Measurements from ENCODE around the gene MRNIP. TPM values are rescaled to one million over a fixed set of nuclear protein-coding genes. Genes with fewer than 3 reads are reported as not detected.
"Not testable (repeated sequence)": the region's sequence is repeated elsewhere in the genome, so short reads cannot be mapped to it uniquely, and the experiment has no call there.

The MRNIP gene
- total RNA-seq, 4 donors from 2014 or later = 6.9 to 21.9 (median 10.7) TPM

DNA sequence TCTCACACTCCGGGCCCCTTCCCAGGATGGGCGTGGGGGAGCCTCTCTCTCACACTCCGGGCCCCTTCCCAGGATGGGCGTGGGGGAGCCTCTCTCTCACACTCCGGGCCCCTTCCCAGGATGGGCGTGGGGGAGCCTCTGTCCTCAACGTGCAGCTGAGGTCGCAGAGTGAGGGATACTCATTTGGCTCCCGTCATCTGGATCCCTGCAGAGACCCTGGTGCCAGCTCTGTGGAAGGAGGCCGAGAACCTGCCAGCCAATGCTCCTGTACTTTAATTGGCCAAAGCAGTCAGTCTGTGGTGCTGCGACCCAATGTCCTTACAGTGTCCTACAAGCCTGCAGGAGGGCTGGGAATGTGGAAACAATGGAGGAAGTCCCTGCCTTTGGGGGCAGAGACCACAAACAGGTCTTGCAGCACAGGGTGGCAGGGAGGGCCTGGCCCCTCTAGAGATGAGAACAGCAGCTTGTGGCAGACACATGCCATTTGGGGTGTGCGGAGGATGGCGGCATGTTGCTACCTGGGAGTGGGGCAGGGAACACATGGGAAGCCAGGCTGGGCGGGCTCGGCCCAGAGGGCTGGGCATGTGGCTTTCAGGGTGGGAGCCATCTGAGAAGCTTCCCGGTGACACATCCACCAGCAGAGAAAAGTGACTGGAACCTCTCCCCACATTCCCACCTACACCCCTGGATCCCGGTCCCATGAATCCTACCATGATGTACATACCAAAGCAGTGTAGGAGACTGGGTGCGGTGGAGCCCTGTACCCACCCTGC, 13.6 kb upstream of the MRNIP start:
- Histone ChIP-seq H3K27ac (no peak overlapping the region), H3K4me1 (no peaks in the 10 kb centered on the region), H3K36me3 (peaks cover 41 to 100% (median 42%) of the 10 kb centered on the region in 3 donors), H3K9me3 (no peaks in the 10 kb centered on the region), H3K4me3 (no peak overlapping the region), H3K27me3 (no peaks in the 10 kb centered on the region)
- no peak for TF ChIP-seq POLR2A (IDR thresholded peaks at IDR 0.05)
- TF ChIP-seq, protein P1, sequence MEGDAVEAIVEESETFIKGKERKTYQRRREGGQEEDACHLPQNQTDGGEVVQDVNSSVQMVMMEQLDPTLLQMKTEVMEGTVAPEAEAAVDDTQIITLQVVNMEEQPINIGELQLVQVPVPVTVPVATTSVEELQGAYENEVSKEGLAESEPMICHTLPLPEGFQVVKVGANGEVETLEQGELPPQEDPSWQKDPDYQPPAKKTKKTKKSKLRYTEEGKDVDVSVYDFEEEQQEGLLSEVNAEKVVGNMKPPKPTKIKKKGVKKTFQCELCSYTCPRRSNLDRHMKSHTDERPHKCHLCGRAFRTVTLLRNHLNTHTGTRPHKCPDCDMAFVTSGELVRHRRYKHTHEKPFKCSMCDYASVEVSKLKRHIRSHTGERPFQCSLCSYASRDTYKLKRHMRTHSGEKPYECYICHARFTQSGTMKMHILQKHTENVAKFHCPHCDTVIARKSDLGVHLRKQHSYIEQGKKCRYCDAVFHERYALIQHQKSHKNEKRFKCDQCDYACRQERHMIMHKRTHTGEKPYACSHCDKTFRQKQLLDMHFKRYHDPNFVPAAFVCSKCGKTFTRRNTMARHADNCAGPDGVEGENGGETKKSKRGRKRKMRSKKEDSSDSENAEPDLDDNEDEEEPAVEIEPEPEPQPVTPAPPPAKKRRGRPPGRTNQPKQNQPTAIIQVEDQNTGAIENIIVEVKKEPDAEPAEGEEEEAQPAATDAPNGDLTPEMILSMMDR (IDR thresholded peaks at IDR 0.05) = no peak
- 86 to 93% methylated on average over 1 to 3 of the region's 18 CpGs for WGBS, 2 donors
- intact Hi-C loops (cut with DNase I) = no loop called here
- no peak for DNase-seq

DNA sequence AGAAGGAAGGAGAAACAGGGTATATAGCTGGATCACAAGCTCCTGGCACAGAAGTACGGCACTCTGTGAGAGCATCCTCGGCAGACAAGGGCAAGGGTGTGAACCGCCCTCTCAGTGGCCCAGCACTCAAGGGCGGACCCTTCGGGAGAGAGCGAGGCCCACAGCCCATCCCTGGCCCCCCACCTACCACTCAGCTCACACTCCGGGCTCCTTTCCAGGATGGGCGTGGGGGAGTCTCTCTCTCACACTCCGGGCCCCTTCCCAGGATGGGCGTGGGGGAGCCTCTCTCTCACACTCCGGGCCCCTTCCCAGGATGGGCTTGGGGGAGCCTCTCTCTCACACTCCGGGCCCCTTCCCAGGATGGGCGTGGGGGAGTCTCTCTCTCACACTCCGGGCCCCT, 12.9 kb upstream of the MRNIP start:
- H3K4me1 ChIP-seq; intact Hi-C loops (cut with DNase I); H3K4me3 ChIP-seq; H3K27ac ChIP-seq; H3K9me3 ChIP-seq; H3K27me3 ChIP-seq; DNase-seq: not testable (repeated sequence)
- 100% methylated on average over 2 of the region's 14 CpGs; no CpG with 5 or more reads in 1 of the 2 donors for WGBS, 2 donors
- H3K36me3 ChIP-seq = peaks cover 39 to 100% (median 42%) of the 10 kb centered on the region in 3 donors

DNA sequence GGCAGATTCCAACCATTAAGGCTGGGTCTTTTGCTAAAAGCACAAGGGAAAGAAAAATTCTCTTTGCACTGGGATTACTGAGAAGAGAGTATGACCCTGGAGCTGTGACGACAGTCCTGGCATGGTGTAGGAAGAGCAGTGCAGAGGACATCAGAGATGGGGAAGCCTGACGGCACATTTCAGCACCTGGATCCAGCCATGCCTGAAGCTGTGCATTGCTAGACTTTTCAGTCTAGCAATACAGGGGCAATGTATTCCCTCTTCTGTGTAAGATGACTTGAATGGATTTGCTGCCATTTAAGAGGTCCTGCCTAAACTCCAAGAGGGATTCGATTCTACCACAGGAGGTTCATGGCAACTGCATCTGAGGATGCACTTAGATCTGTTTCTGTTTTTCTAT, 12.3 kb upstream of the MRNIP start:
- Histone ChIP-seq H3K4me1 (peaks cover 0 to 11% (median 5%) of the 10 kb centered on the region in 3 donors), H3K27ac (no peak overlapping the region), H3K4me3 (no peak overlapping the region), H3K27me3 (no peaks in the 10 kb centered on the region), H3K9me3 (no peaks in the 10 kb centered on the region), H3K36me3 (peaks cover 35 to 100% (median 42%) of the 10 kb centered on the region in 3 donors)
- no peak for DNase-seq
- no peak for TF ChIP-seq POLR2A (IDR thresholded peaks at IDR 0.05)
- TF ChIP-seq, protein P1 (IDR thresholded peaks at IDR 0.05) = no peak
- intact Hi-C loops (cut with DNase I) = no loop called here
- 94 to 97% methylated on average over 3 of the region's 3 CpGs for WGBS, 2 donors

DNA sequence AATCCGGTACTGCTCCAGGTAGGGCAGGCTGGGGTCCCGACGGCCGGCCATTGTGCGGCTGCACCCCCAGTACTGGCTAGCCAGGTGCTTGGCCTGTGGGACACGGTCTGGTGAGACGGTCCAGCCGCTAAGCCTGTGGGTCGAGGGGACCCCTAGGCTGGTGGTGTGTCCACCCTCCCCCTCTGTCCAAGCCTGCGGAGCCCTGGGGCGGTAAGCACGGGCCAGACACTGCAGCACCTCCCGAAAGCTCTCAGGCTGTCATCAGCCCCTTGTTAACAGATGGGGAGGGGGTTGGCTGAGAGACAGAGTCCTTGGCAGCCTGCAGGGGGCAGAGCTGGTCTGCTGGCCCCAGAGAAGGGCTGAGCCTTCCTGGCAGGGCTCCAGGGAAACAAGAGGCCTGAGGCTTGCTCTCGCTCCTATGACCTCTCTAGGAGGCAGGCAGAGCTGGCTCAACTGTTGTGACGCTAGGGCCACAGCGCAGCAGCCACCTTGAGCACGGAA, 11.8 kb upstream of the MRNIP start:
- peaks cover 0 to 16% (median 9%) of the 10 kb centered on the region in 3 donors for H3K4me1 ChIP-seq
- peaks cover 30 to 100% (median 40%) of the 10 kb centered on the region in 3 donors for H3K36me3 ChIP-seq
- H3K27ac ChIP-seq = no peak overlapping the region
- WGBS, 2 donors = 67 to 100% methylated on average over 1 of the region's 17 CpGs
- H3K4me3 ChIP-seq = no peak overlapping the region
- intact Hi-C loops (cut with DNase I) = no loop called here
- DNase-seq = no peak
- TF ChIP-seq, protein P1 (IDR thresholded peaks at IDR 0.05) = peak in 1 of 6 experiments; percentile 24
- no peak for TF ChIP-seq POLR2A (IDR thresholded peaks at IDR 0.05)
- H3K9me3 ChIP-seq = no peaks in the 10 kb centered on the region
- H3K27me3 ChIP-seq = no peaks in the 10 kb centered on the region

DNA sequence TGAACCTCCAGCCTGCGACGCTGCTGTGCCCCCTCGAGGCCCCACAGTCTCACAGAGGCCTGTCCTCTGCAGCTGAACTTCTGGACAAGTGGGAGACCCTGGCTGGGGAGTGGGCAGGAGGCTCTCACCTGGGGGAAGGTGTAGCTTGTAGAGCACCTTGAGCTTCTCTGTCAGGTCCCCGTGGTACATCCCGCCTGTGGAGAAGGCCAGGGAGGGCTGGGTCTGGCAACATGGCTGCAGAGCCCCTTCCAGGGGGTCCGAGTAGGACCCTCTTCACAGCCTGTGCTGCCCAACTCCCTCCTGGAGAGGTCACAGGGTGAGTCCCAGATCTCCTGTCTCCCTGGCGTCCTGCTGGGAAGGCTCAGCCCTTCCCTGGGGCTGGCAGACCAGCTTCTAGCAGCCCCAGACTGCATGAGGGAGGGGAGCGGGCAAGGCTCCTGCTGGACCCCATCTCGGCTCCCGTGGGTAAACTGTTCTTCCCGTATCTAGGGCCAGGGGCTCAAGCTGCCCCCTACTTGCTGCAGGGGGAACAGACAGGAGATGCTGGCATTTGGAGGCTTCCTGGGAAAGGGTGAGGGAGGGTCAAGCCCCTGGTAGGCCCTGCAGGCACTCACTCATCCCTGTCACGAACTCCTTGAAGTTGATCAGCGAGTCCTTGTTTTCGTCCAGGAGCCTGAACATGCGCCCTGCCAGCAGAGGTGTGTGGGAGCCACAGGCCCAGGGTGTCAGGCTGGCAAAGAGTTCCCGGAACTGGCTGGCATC, 11.2 kb upstream of the MRNIP start:
- 100% methylated on average over 2 of the region's 16 CpGs; no CpG with 5 or more reads in 1 of the 2 donors for WGBS, 2 donors

More for the DNA sequence above, 11.2 kb upstream of the MRNIP start:
- intact Hi-C loops (cut with DNase I) = no loop called here
- Histone ChIP-seq H3K4me3 (no peak overlapping the region), H3K9me3 (no peaks in the 10 kb centered on the region), H3K36me3 (peaks cover 27 to 100% (median 38%) of the 10 kb centered on the region in 3 donors), H3K27ac (no peak overlapping the region), H3K27me3 (no peaks in the 10 kb centered on the region), H3K4me1 (peaks cover 0 to 21% (median 9%) of the 10 kb centered on the region in 3 donors)
- TF ChIP-seq, protein P1 (IDR thresholded peaks at IDR 0.05) = no peak
- no peak for TF ChIP-seq POLR2A (IDR thresholded peaks at IDR 0.05)
- DNase-seq = no peak
